LNCaP clone FGC (cell line): ENCODE measurements around the gene ZNF74.

Source experiments
- DNase-seq: peaks from one replicate; pipeline ENCODE4 v3.0.0-alpha.2; 2011; ENCODE audit warnings: low read depth
- H3K4me3 ChIP-seq: 2 replicates; pipeline ENCODE4 v1.5.1; 2011; ENCODE audit warnings: mild to moderate bottlenecking, low read depth, low read length, control low read depth
- TF ChIP-seq, protein P1 (sequence below): IDR thresholded peaks from 2 replicates; pipeline ENCODE4 v1.5.1; 2012; ENCODE audit warnings: mild to moderate bottlenecking; ENCODE audit not compliant: control insufficient read depth, insufficient read depth; ENCODE audit errors: extremely low read depth

The ZNF74 gene

GRCh38 chr22:20441631-20442484 is 47.9 kb downstream of the ZNF74 start:
- no peak for DNase-seq
- no peak overlapping the region for H3K4me3 ChIP-seq
- TF ChIP-seq, protein P1, sequence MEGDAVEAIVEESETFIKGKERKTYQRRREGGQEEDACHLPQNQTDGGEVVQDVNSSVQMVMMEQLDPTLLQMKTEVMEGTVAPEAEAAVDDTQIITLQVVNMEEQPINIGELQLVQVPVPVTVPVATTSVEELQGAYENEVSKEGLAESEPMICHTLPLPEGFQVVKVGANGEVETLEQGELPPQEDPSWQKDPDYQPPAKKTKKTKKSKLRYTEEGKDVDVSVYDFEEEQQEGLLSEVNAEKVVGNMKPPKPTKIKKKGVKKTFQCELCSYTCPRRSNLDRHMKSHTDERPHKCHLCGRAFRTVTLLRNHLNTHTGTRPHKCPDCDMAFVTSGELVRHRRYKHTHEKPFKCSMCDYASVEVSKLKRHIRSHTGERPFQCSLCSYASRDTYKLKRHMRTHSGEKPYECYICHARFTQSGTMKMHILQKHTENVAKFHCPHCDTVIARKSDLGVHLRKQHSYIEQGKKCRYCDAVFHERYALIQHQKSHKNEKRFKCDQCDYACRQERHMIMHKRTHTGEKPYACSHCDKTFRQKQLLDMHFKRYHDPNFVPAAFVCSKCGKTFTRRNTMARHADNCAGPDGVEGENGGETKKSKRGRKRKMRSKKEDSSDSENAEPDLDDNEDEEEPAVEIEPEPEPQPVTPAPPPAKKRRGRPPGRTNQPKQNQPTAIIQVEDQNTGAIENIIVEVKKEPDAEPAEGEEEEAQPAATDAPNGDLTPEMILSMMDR = no peak

- no peak overlapping the region for H3K4me3 ChIP-seq
- TF ChIP-seq, protein P1 = no peak
- DNase-seq = no peak
Measured at GRCh38 chr22:20442485-20443284, 48.7 kb downstream of the ZNF74 start.

DNA sequence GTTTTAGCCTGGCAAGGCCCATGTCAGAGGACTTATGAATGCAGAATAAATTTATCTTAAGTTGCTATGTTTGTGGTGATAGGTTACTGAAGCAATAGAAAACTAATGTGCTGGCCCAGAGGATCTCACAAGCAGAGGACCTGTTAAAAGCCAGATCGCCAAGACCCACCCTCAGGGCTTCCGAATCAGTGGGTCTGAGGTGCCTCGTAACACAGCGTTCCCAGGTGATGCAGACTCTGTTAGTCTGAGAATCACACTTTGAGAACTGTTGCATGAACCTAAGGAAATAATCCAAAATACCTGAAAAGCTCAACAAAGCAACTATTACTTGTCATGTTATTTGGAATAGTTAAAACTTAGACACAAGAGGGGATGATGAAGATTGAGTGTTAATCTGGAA is 50.4 kb downstream of the ZNF74 start:
- no peak for DNase-seq
- H3K4me3 ChIP-seq = no peak overlapping the region
- TF ChIP-seq, protein P1 = no peak

DNA sequence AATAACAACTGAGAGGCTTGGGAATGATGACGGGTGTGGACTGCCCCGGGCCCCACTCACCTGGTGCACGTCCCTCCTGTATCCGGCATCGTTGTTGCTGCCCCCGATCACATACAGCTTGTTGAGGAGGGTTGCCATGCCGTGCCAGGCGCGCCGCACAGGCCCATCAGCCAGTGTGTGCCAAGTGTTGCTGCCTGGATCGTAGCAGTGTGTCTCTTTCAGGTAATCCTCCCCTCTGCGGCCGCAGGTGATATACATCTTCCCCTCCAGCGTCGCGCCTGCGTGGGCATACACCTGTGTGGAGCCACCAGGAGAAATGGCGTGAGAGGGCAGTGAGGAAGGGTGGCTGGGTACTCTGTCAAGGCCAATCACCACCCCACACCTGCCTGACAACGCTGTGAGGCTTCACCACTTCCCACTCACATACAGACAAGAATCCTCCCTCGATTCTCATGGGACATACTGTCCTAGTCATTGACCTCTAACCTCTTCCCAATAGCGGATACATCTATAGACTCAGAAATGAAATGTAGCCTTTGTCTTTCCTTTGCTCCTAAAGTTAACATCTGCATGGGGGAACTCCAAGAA is 52.5 kb downstream of the ZNF74 start:
- H3K4me3 ChIP-seq = no peak overlapping the region
- TF ChIP-seq, protein P1 = no peak
- DNase-seq = no peak

- no peak for DNase-seq
- TF ChIP-seq, protein P1 = no peak
- H3K4me3 ChIP-seq = no peak overlapping the region
Measured at GRCh38 chr22:20448630-20449029, 54.7 kb downstream of the ZNF74 start.

DNA sequence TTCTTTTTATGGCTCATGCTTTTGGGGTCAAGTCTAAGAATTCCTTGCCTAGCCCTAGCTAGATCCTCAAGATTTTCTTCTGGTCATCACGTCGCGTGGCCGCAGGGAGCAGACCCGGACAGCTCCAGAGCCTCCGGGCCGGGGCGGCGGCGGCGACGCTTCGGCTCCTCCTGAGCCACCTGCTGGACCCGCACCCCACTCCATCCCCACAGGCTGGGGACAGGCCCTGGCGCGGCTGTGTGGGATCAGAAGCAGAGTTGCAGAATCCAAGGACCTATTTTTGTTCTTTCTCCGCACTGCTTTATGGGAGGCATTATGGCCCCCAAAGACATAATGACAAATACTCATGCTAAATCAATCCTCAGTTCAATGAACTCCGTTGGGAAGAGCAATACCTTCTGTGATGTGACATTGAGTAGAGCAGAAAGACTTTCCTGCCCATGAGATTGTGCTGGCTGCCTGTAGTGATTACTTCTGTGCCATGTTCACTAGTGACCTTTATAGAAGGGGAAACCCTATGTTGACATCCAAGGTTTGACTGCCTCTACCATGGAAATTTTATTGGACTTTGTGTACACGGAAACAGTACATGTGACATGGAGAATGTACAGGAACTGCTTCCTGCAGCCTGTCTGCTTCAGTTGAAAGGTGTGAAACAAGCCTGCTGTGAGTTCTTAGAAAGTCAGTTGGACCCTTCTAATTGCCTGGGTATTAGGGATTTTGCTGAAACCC is 56.0 kb downstream of the ZNF74 start:
- DNase-seq = peak; percentile 64
- no peak overlapping the region for H3K4me3 ChIP-seq
- TF ChIP-seq, protein P1 = no peak
